Measurements from ENCODE around the gene ACP2.
"Not testable (repeated sequence)": the region's sequence is repeated elsewhere in the genome, so short reads cannot be mapped to it uniquely, and the experiment has no call there.

The ACP2 gene

DNA sequence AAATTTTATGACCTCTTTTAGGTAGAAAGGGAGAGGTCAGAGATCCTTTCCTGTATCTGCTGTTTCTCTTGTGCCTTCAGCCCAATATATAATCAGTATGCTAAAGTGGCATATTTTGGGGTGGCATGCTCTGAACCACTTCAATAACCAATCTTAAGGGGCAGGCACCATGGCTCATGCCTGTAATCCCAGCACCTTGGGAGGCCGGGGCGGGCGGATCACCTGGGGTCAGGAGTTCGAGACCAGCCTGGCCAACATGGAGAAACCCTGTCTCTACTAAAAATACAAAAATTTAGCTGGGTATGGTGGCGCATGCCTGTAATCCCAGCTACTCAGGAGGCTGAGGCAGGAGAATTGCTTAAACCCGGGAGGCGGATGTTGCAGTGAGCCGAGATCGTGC, 50.5 kb downstream of the ACP2 start:
- DNase-seq, result not testable (repeated sequence)

DNA sequence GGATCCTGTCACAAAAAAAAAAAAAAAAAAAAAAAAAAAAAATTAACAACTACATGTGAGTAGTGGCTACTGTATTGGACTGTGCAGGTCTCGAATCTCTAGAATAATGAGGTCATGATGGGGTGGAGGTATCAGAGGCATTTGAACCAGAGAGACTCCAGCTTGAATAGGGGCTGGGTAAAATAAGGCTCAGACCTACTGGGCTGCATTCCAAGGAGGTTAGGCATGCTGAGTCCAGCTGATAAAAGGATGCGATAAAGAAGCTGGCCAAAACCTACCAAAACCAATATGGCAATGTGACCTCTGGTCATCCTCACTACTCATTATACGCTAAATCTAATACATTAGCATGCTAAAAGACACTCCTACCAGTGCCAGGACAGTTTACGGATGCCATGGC, 56.5 kb downstream of the ACP2 start:
- DNase-seq, result no peak

DNA sequence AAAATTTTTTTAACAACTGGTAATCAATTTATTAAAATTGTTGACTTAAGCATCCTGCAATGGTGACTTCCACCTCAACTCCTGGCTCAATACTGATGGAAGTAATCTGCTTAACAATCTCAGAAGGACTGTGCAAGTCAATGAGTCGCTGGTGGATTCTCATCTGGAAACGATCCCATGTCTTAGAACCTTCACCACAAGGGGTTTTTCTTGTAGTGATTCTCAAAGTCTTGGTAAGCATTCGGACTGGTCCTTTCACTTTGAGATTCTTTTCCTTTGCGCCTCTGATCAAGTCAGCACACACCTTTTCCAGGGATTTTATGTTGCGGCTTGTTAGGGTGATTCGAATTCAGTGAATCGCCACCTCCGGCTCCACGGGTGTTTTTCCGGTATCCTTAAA, 57.5 kb downstream of the ACP2 start:
- not testable (repeated sequence) for DNase-seq
